Activated CD4-positive, alpha-beta memory T cell treated with anti-CD3 and anti-CD28 coated beads for 36 hours (primary cell): ENCODE results near the gene TRMT112. TPM values are rescaled to one million over a fixed set of nuclear protein-coding genes. Genes with fewer than 3 reads are reported as not detected.

Experiments used
- CTCF ChIA-PET: fragments of 350-600 bp; sonication (Branson Sonifier 250); formaldehyde crosslinking; loops from one replicate; lab custom pipeline; 2021; ENCODE audit warnings: antibody characterized with exemption, inconsistent platforms; lab: Charles Lee
- POLR2A ChIA-PET: fragments of 350-600 bp; sonication (Branson Sonifier 250); formaldehyde crosslinking; loops from one replicate; lab custom pipeline; 2021; ENCODE audit warnings: antibody characterized with exemption; lab: Charles Lee
- DNase-seq: peaks from one replicate; pipeline ENCODE4 v3.0.0-alpha.2; 2020
- H3K27ac Mint-ChIP-seq: one replicate; pipeline ENCODE4 v1.8.0; 2021; ENCODE audit warnings: mixed read lengths
- H3K27me3 Mint-ChIP-seq: one replicate; pipeline ENCODE4 v1.8.0; 2021; ENCODE audit warnings: mixed read lengths
- H3K36me3 Mint-ChIP-seq: one replicate; pipeline ENCODE4 v1.8.0; 2021; ENCODE audit warnings: mixed read lengths
- H3K4me1 Mint-ChIP-seq: one replicate; pipeline ENCODE4 v1.8.0; 2021; ENCODE audit warnings: low read depth, mixed read lengths
- H3K4me3 Mint-ChIP-seq: one replicate; pipeline ENCODE4 v1.8.0; 2021; ENCODE audit warnings: mild to moderate bottlenecking, mixed read lengths
- H3K9me3 Mint-ChIP-seq: one replicate; pipeline ENCODE4 v1.8.0; 2021; ENCODE audit warnings: mixed read lengths
- intact Hi-C: fragments of 100-400 bp; cut with micrococcal nuclease; formaldehyde crosslinking; loops from one replicate; pipeline ENCODE4 v1.15.1; 2023
- total RNA-seq, 2 experiments: library from RNA; stranded (reverse); gene quantifications; one replicate each; pipeline ENCODE4 v1.2.3, GENCODE V29; 2021

The TRMT112 gene
- total RNA-seq, 2 experiments from 2014 or later, result 255 to 258 TPM

DNA sequence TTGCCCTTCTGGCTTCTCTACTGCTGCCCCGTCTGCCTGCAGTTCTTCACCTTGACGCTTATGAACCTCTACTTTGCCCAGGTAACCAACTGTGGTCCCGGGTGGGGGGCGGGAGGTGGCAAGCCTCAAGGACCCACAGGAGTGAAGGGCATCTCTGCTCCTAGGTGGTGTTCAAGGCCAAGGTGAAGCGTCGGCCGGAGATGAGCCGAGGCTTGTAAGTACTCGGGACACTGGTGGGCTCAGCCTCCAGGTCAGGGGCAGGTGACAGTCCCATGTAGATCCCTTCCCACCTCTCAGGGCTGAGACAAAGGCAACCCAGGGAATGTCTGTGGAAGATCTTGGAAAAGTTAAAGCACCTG, 30.6 kb downstream of the TRMT112 start:
- Mint-ChIP-seq H3K27ac (no peak overlapping the region), H3K27me3 (peaks cover 10% of the 10 kb centered on the region), H3K4me1 (peaks cover 18% of the 10 kb centered on the region), H3K4me3 (peak overlapping the region; percentile 78), H3K36me3 (no peaks in the 10 kb centered on the region), H3K9me3 (no peaks in the 10 kb centered on the region)
- POLR2A ChIA-PET, result interaction anchor here (4.0 kb wide), 1 partner anchor 16 kb away, joined by 33 read pairs; no protein-coding TSS in a partner anchor
- DNase-seq, result no peak
- CTCF ChIA-PET, result no interaction called here
- intact Hi-C loops, result no loop called here

- H3K27me3 Mint-ChIP-seq, result peaks cover 10% of the 10 kb centered on the region
Observed at GRCh38 chr11:64285885-64286800, 31.2 kb downstream of the TRMT112 start.

DNA sequence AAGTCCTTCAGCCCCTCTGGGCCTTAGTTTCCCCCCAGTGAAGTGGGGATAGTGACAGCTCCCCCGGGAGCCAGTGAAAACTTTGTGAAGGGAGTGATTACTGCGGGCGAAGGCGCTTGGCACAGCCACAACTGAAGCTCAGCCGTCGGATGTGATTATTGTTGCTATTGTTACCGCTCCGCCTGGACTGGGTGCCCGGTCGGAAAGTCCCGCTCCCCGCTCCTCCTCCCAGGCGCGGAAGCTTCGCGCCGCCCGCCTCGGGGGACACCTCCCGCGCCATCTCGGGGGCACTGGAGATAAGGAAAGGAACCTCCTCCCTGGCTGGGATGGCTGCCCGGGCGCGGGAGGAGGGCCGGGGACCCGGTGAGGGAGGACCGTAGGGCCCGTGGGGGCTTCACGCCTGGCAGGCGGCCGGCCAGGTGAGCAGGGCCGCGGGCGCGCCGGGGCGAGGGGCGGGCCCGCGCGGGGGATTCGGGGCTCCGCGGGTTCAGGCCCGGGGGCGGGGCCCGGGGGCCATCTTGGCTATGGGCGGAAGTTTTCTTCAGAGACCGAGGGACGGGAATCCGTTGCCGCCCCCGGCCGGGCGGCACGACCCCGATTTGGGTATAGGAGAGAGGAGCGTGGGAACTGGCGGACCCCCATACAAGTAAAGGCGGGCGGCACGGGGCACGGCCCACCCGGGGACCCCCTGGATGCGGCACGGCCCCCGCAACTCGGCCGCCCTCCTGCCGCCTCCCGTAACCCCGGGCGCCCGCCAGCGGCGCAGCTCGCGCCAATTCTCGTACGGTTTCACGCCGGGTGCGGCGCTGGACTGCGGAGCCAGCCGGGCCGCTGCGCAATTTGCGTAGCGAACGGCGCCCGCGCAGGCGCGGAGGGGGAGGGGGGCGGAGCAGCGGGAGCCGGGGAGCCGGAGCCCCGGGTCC, 32.1 kb downstream of the TRMT112 start, which contains the start of gene GPR137:
GPR137 (plus strand) TSS at position 887 of the 923 bp plus-strand sequence. CDS start 677 bp downstream, outside the sequence.
- H3K27ac Mint-ChIP-seq, result peak within 1 kb of the TSS; percentile 91
- ChIA-PET POLR2A (interaction anchor here (0.6 to 4.0 kb wide), 11 partner anchors 10 to 81 kb away, joined by 3 to 33 read pairs (median 4); partner anchors contain the start of genes ESRRA, FERMT3, FKBP2 and NUDT22), CTCF (interaction anchor here (0.6 to 4.6 kb wide), 10 partner anchors 13 to 81 kb away, joined by 3 to 61 read pairs (median 4); partner anchors contain the start of genes CATSPERZ, FERMT3, FKBP2 and PLCB3)
- DNase-seq, result peak; percentile 91
- peaks cover 4% of the 10 kb centered on the region for H3K36me3 Mint-ChIP-seq
- intact Hi-C loops, result loop anchor here (1.0 to 2.0 kb wide), 3 partner anchors 15 to 44 kb away; partner anchors contain the start of genes ESRRA and FKBP2
- no peaks in the 10 kb centered on the region for H3K9me3 Mint-ChIP-seq
- H3K4me3 Mint-ChIP-seq, result peak within 1 kb of the TSS; percentile 83
- H3K27me3 Mint-ChIP-seq, result peaks cover under 1% of the 10 kb centered on the region
- peaks cover 14% of the 10 kb centered on the region for H3K4me1 Mint-ChIP-seq

More at GRCh38 chr11:64285885-64286800, 31.2 kb downstream of the TRMT112 start:
- Mint-ChIP-seq H3K27ac (peak overlapping the region; percentile 67), H3K36me3 (peaks cover 4% of the 10 kb centered on the region), H3K9me3 (no peaks in the 10 kb centered on the region), H3K4me3 (peak overlapping the region; percentile 78), H3K4me1 (peaks cover 18% of the 10 kb centered on the region)
- POLR2A ChIA-PET, result interaction anchor here (1.5 to 4.0 kb wide), 3 partner anchors 15 to 40 kb away, joined by 6 to 33 read pairs (median 8); partner anchors contain the start of gene PPP1R14B
- CTCF ChIA-PET, result interaction anchor here (1.2 to 4.6 kb wide), 3 partner anchors 16 to 45 kb away, joined by 3 to 61 read pairs (median 4); partner anchors contain the start of genes CATSPERZ and FKBP2
- DNase-seq, result peak; percentile 54
- intact Hi-C loops, result loop anchor here (1.0 to 2.0 kb wide), 3 partner anchors 16 to 45 kb away; partner anchors contain the start of genes ESRRA and FKBP2

DNA sequence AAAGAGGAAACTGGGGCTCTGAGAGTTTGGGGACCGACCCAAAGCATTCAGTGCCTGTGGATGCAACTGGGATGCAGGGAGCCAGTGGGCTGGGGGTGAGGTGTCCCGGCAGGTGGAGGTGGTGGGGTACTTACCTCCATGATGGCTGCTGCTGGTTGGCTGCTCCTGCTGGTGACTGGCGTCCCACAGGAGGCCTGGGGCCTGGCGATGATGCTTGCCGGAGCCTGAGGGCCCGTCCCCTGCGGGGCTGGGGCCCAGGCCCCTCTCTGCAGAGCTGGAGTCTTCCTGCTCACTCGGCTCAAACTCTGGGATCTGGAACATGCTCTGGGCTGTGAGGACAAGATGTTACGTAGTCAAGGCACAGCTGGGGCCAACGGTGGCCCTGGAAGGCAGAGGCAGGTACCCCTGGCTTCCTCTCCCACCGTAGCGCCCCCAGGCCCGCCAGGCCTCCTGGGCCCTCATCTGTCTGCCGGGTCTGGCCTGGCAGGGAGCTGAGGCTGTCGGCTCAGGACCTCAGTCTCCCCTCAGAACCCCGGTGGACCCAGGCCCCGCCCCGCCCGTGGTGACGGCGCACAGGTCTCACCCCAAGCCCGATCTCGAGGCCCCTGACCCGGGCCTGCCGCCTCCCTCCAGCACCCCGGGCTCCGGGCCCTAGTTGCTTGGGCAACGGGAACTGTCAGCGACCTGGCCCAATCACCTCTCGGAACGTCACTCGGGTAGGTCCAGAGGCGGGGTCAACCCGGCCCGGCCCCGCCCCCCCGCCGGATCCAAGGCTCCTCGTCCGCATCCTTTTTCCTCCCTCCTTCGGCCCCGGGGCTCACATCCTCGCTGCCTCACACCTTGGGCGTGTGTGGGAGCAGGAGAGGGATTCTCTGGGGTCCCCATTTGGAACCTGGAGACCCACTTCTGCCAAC, 33.1 kb downstream of the TRMT112 start, which contains the start of gene BAD:
BAD (minus strand) TSS at position 618 of the 914 bp plus-strand sequence; CDS start at position 321, 297 bp downstream.
- peak within 1 kb of the TSS; percentile 91 for H3K27ac Mint-ChIP-seq
- peaks cover 4% of the 10 kb centered on the region for H3K36me3 Mint-ChIP-seq
- no peaks in the 10 kb centered on the region for H3K27me3 Mint-ChIP-seq
- H3K4me1 Mint-ChIP-seq, result peaks cover 14% of the 10 kb centered on the region
- CTCF ChIA-PET, result interaction anchor here (0.6 to 4.6 kb wide), 13 partner anchors 10 to 1409 kb away, joined by 3 to 61 read pairs (median 3); partner anchors contain the start of genes CATSPERZ, FERMT3, FKBP2 and PLCB3
- H3K9me3 Mint-ChIP-seq, result no peaks in the 10 kb centered on the region
- peak; percentile 96 for DNase-seq
- intact Hi-C loops, result loop anchor here (2.0 kb wide), 1 partner anchor 44 kb away; the partner anchor contains the start of gene FKBP2
- H3K4me3 Mint-ChIP-seq, result peak within 1 kb of the TSS; percentile 83
- POLR2A ChIA-PET, result interaction anchor here (0.6 to 4.0 kb wide), 13 partner anchors 9 to 80 kb away, joined by 3 to 33 read pairs (median 4); partner anchors contain the start of genes ESRRA, FERMT3, FKBP2 and NUDT22

DNA sequence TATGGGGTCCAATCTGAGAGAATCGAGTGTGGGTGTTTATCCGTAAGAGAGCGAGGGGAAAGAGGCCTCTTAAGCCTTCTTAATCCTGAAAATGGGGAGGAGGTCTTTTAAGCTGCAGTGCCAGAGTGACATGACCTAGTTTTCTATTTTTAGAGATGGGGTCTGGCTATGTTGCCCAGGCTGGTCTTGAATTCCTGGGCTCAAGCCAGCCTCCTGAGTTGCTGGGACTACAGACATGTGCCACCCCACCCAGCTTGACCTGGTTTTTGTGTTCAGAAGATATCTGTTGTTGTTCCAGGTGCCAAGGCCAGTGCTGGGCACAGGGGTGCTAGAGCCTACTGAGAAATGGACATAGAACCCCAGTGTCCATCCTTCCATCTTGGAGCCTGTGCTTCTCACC, 34.3 kb downstream of the TRMT112 start:
- peaks cover 9% of the 10 kb centered on the region for H3K36me3 Mint-ChIP-seq
- ChIA-PET POLR2A (interaction anchor here (0.8 to 4.0 kb wide), 3 partner anchors 12 to 14 kb away, joined by 3 to 33 read pairs (median 4); no protein-coding TSS in a partner anchor), CTCF (interaction anchor here (1.0 to 4.6 kb wide), 4 partner anchors 20 to 79 kb away, joined by 3 to 61 read pairs (median 6); partner anchors contain the start of genes CATSPERZ and PLCB3)
- no peaks in the 10 kb centered on the region for H3K27me3 Mint-ChIP-seq
- H3K4me3 Mint-ChIP-seq, result no peak overlapping the region
- no peak for DNase-seq
- no peak overlapping the region for H3K27ac Mint-ChIP-seq
- intact Hi-C loops, result no loop called here
- peaks cover 14% of the 10 kb centered on the region for H3K4me1 Mint-ChIP-seq
- no peaks in the 10 kb centered on the region for H3K9me3 Mint-ChIP-seq

- no peak overlapping the region for H3K27ac Mint-ChIP-seq
- H3K36me3 Mint-ChIP-seq, result peaks cover 9% of the 10 kb centered on the region
- no peak overlapping the region for H3K4me3 Mint-ChIP-seq
- ChIA-PET POLR2A (interaction anchor here (0.7 to 1.0 kb wide), 3 partner anchors 11 to 74 kb away, joined by 3 to 4 read pairs (median 3); partner anchors contain the start of gene FKBP2), CTCF (interaction anchor here (1.2 to 4.6 kb wide), 2 partner anchors 11 to 20 kb away, joined by 6 to 61 read pairs; partner anchors contain the start of gene CATSPERZ)
- H3K27me3 Mint-ChIP-seq, result no peaks in the 10 kb centered on the region
- DNase-seq, result no peak
- intact Hi-C loops, result no loop called here
- H3K9me3 Mint-ChIP-seq, result no peaks in the 10 kb centered on the region
- H3K4me1 Mint-ChIP-seq, result peaks cover 14% of the 10 kb centered on the region
Observed at GRCh38 chr11:64281957-64282770, 35.2 kb downstream of the TRMT112 start.

DNA sequence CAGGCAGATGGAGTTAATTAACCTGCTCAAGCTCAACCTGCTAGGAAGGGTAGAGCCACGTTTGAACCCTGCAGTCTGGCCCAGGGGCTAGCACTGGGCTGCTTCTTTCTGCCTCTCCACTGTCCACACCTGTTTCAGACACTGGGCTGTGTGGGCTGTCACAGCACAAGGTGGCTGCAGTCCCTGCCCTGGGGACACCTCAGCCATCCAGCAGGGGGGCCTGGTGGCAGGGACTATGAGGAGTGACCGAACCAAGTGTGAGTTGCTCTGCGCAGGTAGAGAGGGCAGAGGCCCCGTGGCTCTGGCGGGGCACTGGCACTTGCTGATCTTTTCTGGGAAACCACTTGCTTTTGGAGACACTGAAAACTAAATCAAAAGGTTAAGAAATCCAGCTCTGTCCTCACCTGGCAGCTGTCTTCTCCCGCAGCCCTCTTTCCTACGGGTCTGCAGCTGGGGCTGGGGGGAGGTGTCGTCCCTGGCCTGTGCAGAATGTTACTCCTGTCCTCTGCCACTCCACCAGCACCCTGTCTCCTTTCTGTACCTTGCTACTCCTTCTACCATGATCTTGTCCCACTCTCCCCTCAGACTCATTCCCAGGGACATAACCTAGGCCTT, 38.7 kb downstream of the TRMT112 start:
- no peak for DNase-seq
- Mint-ChIP-seq H3K27ac (no peak overlapping the region), H3K9me3 (no peaks in the 10 kb centered on the region), H3K36me3 (peaks cover 12% of the 10 kb centered on the region), H3K27me3 (no peaks in the 10 kb centered on the region), H3K4me3 (no peak overlapping the region), H3K4me1 (peaks cover 6% of the 10 kb centered on the region)
- intact Hi-C loops, result no loop called here
- CTCF ChIA-PET, result interaction anchor here (1.1 kb wide), 1 partner anchor 26 kb away, joined by 3 read pairs; no protein-coding TSS in a partner anchor
- POLR2A ChIA-PET, result interaction anchor here (1.2 kb wide), 1 partner anchor 9 kb away, joined by 3 read pairs; no protein-coding TSS in a partner anchor

GRCh38 chr11:64276653-64277431, 40.5 kb downstream of the TRMT112 start:
- no peak overlapping the region for H3K27ac Mint-ChIP-seq
- no peaks in the 10 kb centered on the region for H3K9me3 Mint-ChIP-seq
- ChIA-PET POLR2A (no interaction called here), CTCF (interaction anchor here (1.0 to 1.1 kb wide), 2 partner anchors 28 to 73 kb away, joined by 3 to 4 read pairs; no protein-coding TSS in a partner anchor)
- no peaks in the 10 kb centered on the region for H3K27me3 Mint-ChIP-seq
- H3K4me3 Mint-ChIP-seq, result no peak overlapping the region
- intact Hi-C loops, result no loop called here
- H3K36me3 Mint-ChIP-seq, result peaks cover 12% of the 10 kb centered on the region
- no peak for DNase-seq
- peaks cover 2% of the 10 kb centered on the region for H3K4me1 Mint-ChIP-seq
